ENCODE results near the gene CALHM5.

Gene CALHM5

GRCh38 chr6:116550796-116551195, 39.4 kb downstream of the CALHM5 start:
- no peaks in the 10 kb centered on the region for H3K4me1 ChIP-seq (ENCODE audit: low read depth, poor library complexity, severe bottlenecking)
- no peak overlapping the region for H3K4me3 ChIP-seq (IDR thresholded peaks at IDR 0.05; ENCODE audit: insufficient read depth, low read depth, low read length)
- TF ChIP-seq CTCF (conservative IDR thresholded peaks at IDR 0.05; ENCODE audit: low read depth, low read length): no peak
- no peak overlapping the region for H3K4me2 ChIP-seq
- no peak overlapping the region for H2AFZ ChIP-seq (ENCODE audit: low read depth)
- no peaks in the 10 kb centered on the region for H3K36me3 ChIP-seq (ENCODE audit: insufficient read depth)
- no peak overlapping the region for H3K9ac ChIP-seq
- no peak overlapping the region for H3K27ac ChIP-seq
- H3K27me3 ChIP-seq (ENCODE audit: insufficient read depth, low read depth): no peaks in the 10 kb centered on the region
- H4K20me1 ChIP-seq (ENCODE audit: insufficient read depth): no peaks in the 10 kb centered on the region
- no peaks in the 10 kb centered on the region for H3K79me2 ChIP-seq (ENCODE audit: insufficient read depth, low read depth)

GRCh38 chr6:116553451-116553850, 42.0 kb downstream of the CALHM5 start, which contains the start of gene CALHM4:
Gene CALHM4 (plus strand): TSS chr6:116553751. CDS start chr6:116553794, 43 bp downstream.
- H4K20me1 ChIP-seq (ENCODE audit: insufficient read depth): no peaks in the 10 kb centered on the region
- no peaks in the 10 kb centered on the region for H3K36me3 ChIP-seq (ENCODE audit: insufficient read depth)
- H3K9ac ChIP-seq: no peak within 1 kb of the TSS
- H2AFZ ChIP-seq (ENCODE audit: low read depth): no peak within 1 kb of the TSS
- no peak for TF ChIP-seq CTCF (conservative IDR thresholded peaks at IDR 0.05; ENCODE audit: low read depth, low read length)
- no peaks in the 10 kb centered on the region for H3K79me2 ChIP-seq (ENCODE audit: insufficient read depth, low read depth)
- no peak within 1 kb of the TSS for H3K4me2 ChIP-seq
- H3K4me3 ChIP-seq (IDR thresholded peaks at IDR 0.05; ENCODE audit: insufficient read depth, low read depth, low read length): no peak within 1 kb of the TSS
- no peaks in the 10 kb centered on the region for H3K27me3 ChIP-seq (ENCODE audit: insufficient read depth, low read depth)
- H3K27ac ChIP-seq: no peak within 1 kb of the TSS
- no peaks in the 10 kb centered on the region for H3K4me1 ChIP-seq (ENCODE audit: low read depth, poor library complexity, severe bottlenecking)

GRCh38 chr6:116556065-116556464, 44.6 kb downstream of the CALHM5 start:
- H3K9ac ChIP-seq: no peak overlapping the region
- H3K36me3 ChIP-seq (ENCODE audit: insufficient read depth): no peaks in the 10 kb centered on the region
- no peak overlapping the region for H3K4me2 ChIP-seq
- H3K4me3 ChIP-seq (IDR thresholded peaks at IDR 0.05; ENCODE audit: insufficient read depth, low read depth, low read length): no peak overlapping the region
- H4K20me1 ChIP-seq (ENCODE audit: insufficient read depth): no peaks in the 10 kb centered on the region
- H2AFZ ChIP-seq (ENCODE audit: low read depth): no peak overlapping the region
- H3K27ac ChIP-seq: no peak overlapping the region
- TF ChIP-seq CTCF (conservative IDR thresholded peaks at IDR 0.05; ENCODE audit: low read depth, low read length): no peak
- no peaks in the 10 kb centered on the region for H3K4me1 ChIP-seq (ENCODE audit: low read depth, poor library complexity, severe bottlenecking)
- H3K79me2 ChIP-seq (ENCODE audit: insufficient read depth, low read depth): no peaks in the 10 kb centered on the region
- no peaks in the 10 kb centered on the region for H3K27me3 ChIP-seq (ENCODE audit: insufficient read depth, low read depth)

GRCh38 chr6:116556814-116557415, 45.5 kb downstream of the CALHM5 start:
- H3K27me3 ChIP-seq (ENCODE audit: insufficient read depth, low read depth): no peaks in the 10 kb centered on the region
- no peak overlapping the region for H3K4me3 ChIP-seq (IDR thresholded peaks at IDR 0.05; ENCODE audit: insufficient read depth, low read depth, low read length)
- no peak overlapping the region for H3K4me2 ChIP-seq
- no peaks in the 10 kb centered on the region for H4K20me1 ChIP-seq (ENCODE audit: insufficient read depth)
- no peaks in the 10 kb centered on the region for H3K4me1 ChIP-seq (ENCODE audit: low read depth, poor library complexity, severe bottlenecking)
- H2AFZ ChIP-seq (ENCODE audit: low read depth): no peak overlapping the region
- H3K27ac ChIP-seq: no peak overlapping the region
- H3K36me3 ChIP-seq (ENCODE audit: insufficient read depth): no peaks in the 10 kb centered on the region
- no peak overlapping the region for H3K9ac ChIP-seq
- H3K79me2 ChIP-seq (ENCODE audit: insufficient read depth, low read depth): no peaks in the 10 kb centered on the region
- TF ChIP-seq CTCF (conservative IDR thresholded peaks at IDR 0.05; ENCODE audit: low read depth, low read length): no peak
